Trophoblast cell (in vitro differentiated cells and primary cell): Measurements from ENCODE around the gene NUP62.

Experiments
- DNase-seq, 2 donors: peaks; one replicate each; pipeline ENCODE4 v3.0.0-alpha.2; 2016
- H2AFZ ChIP-seq: 2 replicates; pipeline ENCODE4 v1.6.1; 2013; ENCODE audit warnings: low read length, moderate library complexity, mild to moderate bottlenecking; ENCODE audit not compliant: insufficient read depth, poor library complexity
- H2AK5ac ChIP-seq: 2 replicates; pipeline ENCODE4 v1.6.1; 2013; ENCODE audit warnings: mild to moderate bottlenecking, low read length
- H2BK120ac ChIP-seq: 2 replicates; pipeline ENCODE4 v1.6.1; 2013; ENCODE audit warnings: low read length, mild to moderate bottlenecking, moderate library complexity; ENCODE audit not compliant: insufficient read depth, poor library complexity
- H2BK12ac ChIP-seq: 2 replicates; pipeline ENCODE4 v1.6.1; 2013; ENCODE audit warnings: mild to moderate bottlenecking, low read length, moderate library complexity
- H2BK5ac ChIP-seq: 2 replicates; pipeline ENCODE4 v1.6.1; 2013; ENCODE audit warnings: low read length, low read depth, moderate library complexity, mild to moderate bottlenecking; ENCODE audit not compliant: poor library complexity
- H3K14ac ChIP-seq: 2 replicates; pipeline ENCODE4 v1.6.1; 2013; ENCODE audit warnings: mild to moderate bottlenecking, low read length
- H3K18ac ChIP-seq: 2 replicates; pipeline ENCODE4 v1.6.1; 2013; ENCODE audit warnings: mild to moderate bottlenecking, low read length
- H3K23ac ChIP-seq: 2 replicates; pipeline ENCODE4 v1.6.1; 2013; ENCODE audit warnings: low read length
- H3K27ac ChIP-seq: 2 replicates; pipeline ENCODE4 v1.5.1; 2013; ENCODE audit warnings: low read depth, mild to moderate bottlenecking, inconsistent platforms, low read length, moderate library complexity
- H3K27me3 ChIP-seq: 2 replicates; pipeline ENCODE4 v1.6.1; 2013; ENCODE audit warnings: inconsistent platforms, mild to moderate bottlenecking, low read length, moderate library complexity; ENCODE audit not compliant: insufficient read depth
- H3K36me3 ChIP-seq, 2 experiments: 1 replicate in 1 of 2; 2 replicates in 1 of 2; pipeline ENCODE4 v1.6.1; 2013; ENCODE audit warnings: low read length in 2 of 2, mild to moderate bottlenecking in 2 of 2, moderate library complexity in 1 of 2; ENCODE audit not compliant: insufficient read depth in 2 of 2, control insufficient read depth in 1 of 2
- H3K4ac ChIP-seq: 2 replicates; pipeline ENCODE4 v1.6.1; 2013; ENCODE audit warnings: low read depth, mild to moderate bottlenecking, low read length, moderate library complexity
- H3K4me1 ChIP-seq, 2 experiments: 1 replicate in 1 of 2; 2 replicates in 1 of 2; pipeline ENCODE4 v1.6.1; 2013; ENCODE audit warnings: low read length in 2 of 2, mild to moderate bottlenecking in 2 of 2, moderate library complexity in 1 of 2; ENCODE audit not compliant: insufficient read depth in 2 of 2, control insufficient read depth in 1 of 2
- H3K4me2 ChIP-seq: 2 replicates; pipeline ENCODE4 v1.6.1; 2013; ENCODE audit warnings: inconsistent platforms, mild to moderate bottlenecking, low read length, moderate library complexity
- H3K4me3 ChIP-seq: 2 replicates; pipeline ENCODE4 v1.5.1; 2013; ENCODE audit warnings: mild to moderate bottlenecking, low read depth, low read length, inconsistent platforms
- H3K79me1 ChIP-seq: one replicate; pipeline ENCODE4 v1.6.1; 2013; ENCODE audit warnings: low read length
- H3K79me2 ChIP-seq: 2 replicates; pipeline ENCODE4 v1.6.1; 2013; ENCODE audit warnings: low read length, mild to moderate bottlenecking; ENCODE audit not compliant: control insufficient read depth, insufficient read depth, poor library complexity
- H3K9ac ChIP-seq: 2 replicates; pipeline ENCODE4 v1.6.1; 2013; ENCODE audit warnings: mild to moderate bottlenecking, low read length
- H3K9me3 ChIP-seq: 2 replicates; pipeline ENCODE4 v1.6.1; 2013; ENCODE audit warnings: low read depth, mild to moderate bottlenecking, control low read depth, inconsistent platforms, low read length; ENCODE audit not compliant: insufficient read depth
- H4K12ac ChIP-seq: 2 replicates; pipeline ENCODE4 v1.6.1; 2013; ENCODE audit warnings: low read depth, mild to moderate bottlenecking, low read length, moderate library complexity
- H4K8ac ChIP-seq: 2 replicates; pipeline ENCODE4 v1.6.1; 2013; ENCODE audit warnings: low read depth, mild to moderate bottlenecking, low read length, moderate library complexity
- H4K91ac ChIP-seq: one replicate; pipeline ENCODE4 v1.6.1; 2013; ENCODE audit warnings: low read depth, mild to moderate bottlenecking, low read length, moderate library complexity
- WGBS: extraction: QIAGEN DNeasy Blood & Tissue Kit; methylation state at CpG from one replicate; pipeline ENCODE4 v1.1.7; 2013; ENCODE audit warnings: missing lambda C conversion rate; ENCODE audit not compliant: insufficient read length, insufficient coverage; ENCODE audit errors: extremely low coverage; 5-methylcytosine and 5-hydroxymethylcytosine counted together

The NUP62 gene

GRCh38 chr19:49976496-49976895 lies 47.2 kb upstream of the NUP62 start:
- no peak overlapping the region for H2BK12ac ChIP-seq
- no peak overlapping the region for H3K4me2 ChIP-seq
- no peaks in the 10 kb centered on the region for H3K27me3 ChIP-seq
- peaks cover 2% of the 10 kb centered on the region for H3K9me3 ChIP-seq
- no peak overlapping the region for H2AK5ac ChIP-seq
- H4K12ac ChIP-seq: no peak overlapping the region
- H3K79me1 ChIP-seq: no peaks in the 10 kb centered on the region
- H3K4me1 ChIP-seq: no peaks in the 10 kb centered on the region
- H3K23ac ChIP-seq: no peak overlapping the region
- no peak overlapping the region for H3K4me3 ChIP-seq
- no peak overlapping the region for H3K4ac ChIP-seq
- no peak overlapping the region for H2BK120ac ChIP-seq
- H4K8ac ChIP-seq: no peak overlapping the region
- H3K27ac ChIP-seq: no peak overlapping the region
- H4K91ac ChIP-seq: no peak overlapping the region
- WGBS: no CpG with 5 or more reads among the region's 3 CpGs
- peak in 1 of 2 donors; percentile 25 for DNase-seq
- H2AFZ ChIP-seq: no peak overlapping the region
- no peak overlapping the region for H3K14ac ChIP-seq
- H3K79me2 ChIP-seq: no peaks in the 10 kb centered on the region
- no peak overlapping the region for H3K9ac ChIP-seq
- peaks cover 3 to 20% of the 10 kb centered on the region in 2 experiments for H3K36me3 ChIP-seq
- H2BK5ac ChIP-seq: no peak overlapping the region
- no peak overlapping the region for H3K18ac ChIP-seq

- H4K12ac ChIP-seq: no peak overlapping the region
- no peak overlapping the region for H3K14ac ChIP-seq
- H4K8ac ChIP-seq: no peak overlapping the region
- H3K4me2 ChIP-seq: no peak overlapping the region
- no peak overlapping the region for H2BK12ac ChIP-seq
- no peak overlapping the region for H2AK5ac ChIP-seq
- no peak overlapping the region for H3K4ac ChIP-seq
- H3K23ac ChIP-seq: no peak overlapping the region
- no peak for DNase-seq
- no peak overlapping the region for H3K27ac ChIP-seq
- no peak overlapping the region for H2BK5ac ChIP-seq
- no peaks in the 10 kb centered on the region for H3K79me1 ChIP-seq
- no peak overlapping the region for H2AFZ ChIP-seq
- no peaks in the 10 kb centered on the region for H3K4me1 ChIP-seq
- no peaks in the 10 kb centered on the region for H3K27me3 ChIP-seq
- H3K4me3 ChIP-seq: no peak overlapping the region
- H3K79me2 ChIP-seq: no peaks in the 10 kb centered on the region
- no peak overlapping the region for H4K91ac ChIP-seq
- no peak overlapping the region for H3K9ac ChIP-seq
- WGBS: no CpG with 5 or more reads among the region's 7 CpGs
- H3K9me3 ChIP-seq: peaks cover 2% of the 10 kb centered on the region
- peaks cover 3 to 18% of the 10 kb centered on the region in 2 experiments for H3K36me3 ChIP-seq
- H2BK120ac ChIP-seq: no peak overlapping the region
- H3K18ac ChIP-seq: no peak overlapping the region
These were observed 45.7 kb upstream of the NUP62 start for GRCh38 chr19:49975051-49975450.

- Histone ChIP-seq H2AFZ (no peak overlapping the region), H2BK120ac (no peak overlapping the region), H3K36me3 (peaks cover 3 to 17% of the 10 kb centered on the region in 2 experiments), H3K4ac (no peak overlapping the region), H3K79me1 (no peaks in the 10 kb centered on the region), H3K79me2 (no peaks in the 10 kb centered on the region), H4K12ac (no peak overlapping the region), H3K27ac (no peak overlapping the region), H2BK12ac (no peak overlapping the region), H4K91ac (no peak overlapping the region), H3K4me2 (no peak overlapping the region), H2AK5ac (no peak overlapping the region), H3K9me3 (peaks cover 2% of the 10 kb centered on the region), H3K23ac (peak overlapping the region; percentile 85), H3K4me3 (no peak overlapping the region), H4K8ac (no peak overlapping the region), H3K14ac (no peak overlapping the region), H3K27me3 (no peaks in the 10 kb centered on the region), H3K4me1 (no peaks in the 10 kb centered on the region), H3K9ac (no peak overlapping the region), H3K18ac (no peak overlapping the region), H2BK5ac (no peak overlapping the region)
- no CpG with 5 or more reads among the region's 18 CpGs for WGBS
- no peak for DNase-seq
These were observed 44.7 kb upstream of the NUP62 start for GRCh38 chr19:49973987-49974386.

- no peak overlapping the region for H2AFZ ChIP-seq
- no peak overlapping the region for H2BK120ac ChIP-seq
- H3K4ac ChIP-seq: no peak overlapping the region
- no peak overlapping the region for H3K4me3 ChIP-seq
- no peak overlapping the region for H4K91ac ChIP-seq
- H3K27ac ChIP-seq: no peak overlapping the region
- H3K14ac ChIP-seq: no peak overlapping the region
- H2AK5ac ChIP-seq: no peak overlapping the region
- H3K79me2 ChIP-seq: no peaks in the 10 kb centered on the region
- no peak overlapping the region for H3K18ac ChIP-seq
- H4K8ac ChIP-seq: no peak overlapping the region
- H3K79me1 ChIP-seq: no peaks in the 10 kb centered on the region
- H2BK12ac ChIP-seq: no peak overlapping the region
- peak overlapping the region; percentile 8 for H3K23ac ChIP-seq
- no peak overlapping the region for H3K4me2 ChIP-seq
- no peak overlapping the region for H3K9ac ChIP-seq
- no CpG with 5 or more reads among the region's 6 CpGs for WGBS
- DNase-seq: no peak
- no peak overlapping the region for H4K12ac ChIP-seq
- no peak overlapping the region for H2BK5ac ChIP-seq
- H3K4me1 ChIP-seq: no peaks in the 10 kb centered on the region
- H3K36me3 ChIP-seq: peaks cover 2 to 10% of the 10 kb centered on the region in 2 experiments
- H3K27me3 ChIP-seq: no peaks in the 10 kb centered on the region
- H3K9me3 ChIP-seq: peaks cover 2% of the 10 kb centered on the region
These were observed 43.5 kb upstream of the NUP62 start for GRCh38 chr19:49972841-49973240.
